GM10847 (cell line): ENCODE data around the gene EBI3.

Experiments
- POLR2A ChIP-seq: IDR thresholded peaks from 2 replicates; pipeline ENCODE4 v1.6.1; 2011; ENCODE audit not compliant: insufficient read length; ENCODE audit errors: extremely low read depth

Gene EBI3

DNA sequence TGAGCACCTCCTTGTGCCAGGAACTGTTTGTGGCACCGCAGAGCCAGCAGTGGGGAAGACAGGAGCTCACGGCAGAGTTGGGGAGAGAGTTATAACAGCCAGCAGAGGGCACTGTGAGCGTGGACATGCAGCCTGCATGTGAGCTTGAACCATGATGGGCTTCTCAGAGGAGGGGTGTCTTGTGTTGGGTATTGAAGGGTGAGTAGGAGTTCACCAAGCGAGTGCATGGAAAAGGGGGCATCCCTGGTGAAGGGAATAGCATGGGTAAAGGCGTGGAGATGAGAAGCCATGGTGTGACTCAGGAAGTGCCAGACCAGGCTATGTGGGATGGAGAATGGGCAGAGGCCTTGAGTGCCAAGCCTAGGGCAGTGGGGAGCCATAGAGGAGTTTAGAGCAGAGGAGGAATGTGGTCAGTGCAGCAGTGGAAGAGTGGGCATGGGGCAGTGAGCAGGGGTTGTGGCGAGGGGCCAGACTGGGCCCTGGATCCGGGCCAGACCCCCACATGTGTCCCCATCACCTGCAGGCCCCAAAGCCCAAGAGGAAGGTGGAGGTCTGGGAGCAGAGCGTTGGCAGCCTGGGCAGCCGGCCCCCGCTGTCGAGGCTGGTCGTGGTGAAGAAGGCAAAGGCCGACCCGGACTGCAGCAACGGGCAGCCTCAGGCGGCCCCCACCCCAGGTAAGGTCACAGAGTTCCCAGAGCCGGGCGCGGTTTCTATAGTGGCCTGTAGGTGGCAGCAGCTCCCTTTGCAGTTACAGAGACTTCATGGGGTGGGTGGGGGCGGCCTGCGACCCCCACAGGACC, 38.0 kb downstream of the EBI3 start:
- TF ChIP-seq POLR2A: no peak

GRCh38 chr19:4267901-4268815, 38.8 kb downstream of the EBI3 start:
- no peak for TF ChIP-seq POLR2A

DNA sequence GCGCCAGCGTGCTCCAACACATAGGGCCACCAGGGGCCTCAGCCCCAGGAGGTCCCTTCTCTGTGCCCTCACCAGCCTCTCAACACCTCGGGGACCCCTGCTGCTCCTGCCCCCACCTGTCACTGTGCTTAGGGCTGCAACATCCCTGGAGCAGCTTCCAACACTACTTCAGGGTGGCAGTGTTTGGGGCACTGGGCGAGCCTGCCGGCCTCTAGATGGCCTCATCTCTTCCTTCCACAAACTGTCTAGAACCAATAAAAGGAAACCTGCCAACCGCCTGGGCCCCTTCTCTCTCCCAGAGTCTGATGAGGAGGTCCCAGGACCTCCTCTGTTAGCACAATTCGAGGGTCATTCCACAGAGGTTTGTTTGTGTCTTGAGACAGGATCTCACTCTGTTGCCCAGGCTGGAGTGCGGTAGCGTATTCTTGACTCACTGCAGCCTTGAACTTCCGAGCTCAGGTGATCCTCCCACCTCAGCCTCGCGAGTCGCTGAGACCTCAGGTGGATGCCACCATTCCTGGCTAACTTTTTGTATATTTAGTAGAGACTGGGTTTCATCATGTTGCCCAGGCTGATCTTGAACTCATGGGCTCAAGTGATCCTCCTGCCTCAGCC, 39.6 kb downstream of the EBI3 start:
- TF ChIP-seq POLR2A: no peak

- no peak for TF ChIP-seq POLR2A
Observed at GRCh38 chr19:4272894-4273293, 43.6 kb downstream of the EBI3 start.

DNA sequence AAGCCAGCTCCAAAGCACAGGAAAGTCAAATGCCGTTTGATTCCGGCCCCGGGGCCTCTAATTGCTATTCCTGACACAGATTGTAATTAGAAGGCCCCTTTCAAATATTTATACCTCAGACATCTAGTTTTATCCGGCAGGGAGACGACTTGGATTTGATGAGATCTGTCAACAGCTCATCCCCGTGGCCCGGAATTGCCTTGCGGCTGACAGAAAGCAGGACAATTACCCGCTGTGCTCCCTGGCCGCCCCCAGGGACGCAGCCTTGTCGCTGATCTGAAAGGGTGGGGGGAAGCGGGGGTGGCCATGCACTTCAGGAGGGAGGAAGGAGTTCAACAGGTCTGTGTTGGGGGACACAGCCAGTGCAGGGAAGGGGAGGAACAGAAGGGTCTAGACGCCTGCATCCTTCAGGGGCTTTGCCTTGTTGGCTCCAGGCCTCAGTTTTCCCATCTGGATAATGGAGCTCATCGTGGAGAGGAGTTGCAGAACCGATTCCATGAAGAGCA, 47.9 kb downstream of the EBI3 start:
- TF ChIP-seq POLR2A: no peak

GRCh38 chr19:4278010-4278409, 48.7 kb downstream of the EBI3 start:
- TF ChIP-seq POLR2A: no peak

DNA sequence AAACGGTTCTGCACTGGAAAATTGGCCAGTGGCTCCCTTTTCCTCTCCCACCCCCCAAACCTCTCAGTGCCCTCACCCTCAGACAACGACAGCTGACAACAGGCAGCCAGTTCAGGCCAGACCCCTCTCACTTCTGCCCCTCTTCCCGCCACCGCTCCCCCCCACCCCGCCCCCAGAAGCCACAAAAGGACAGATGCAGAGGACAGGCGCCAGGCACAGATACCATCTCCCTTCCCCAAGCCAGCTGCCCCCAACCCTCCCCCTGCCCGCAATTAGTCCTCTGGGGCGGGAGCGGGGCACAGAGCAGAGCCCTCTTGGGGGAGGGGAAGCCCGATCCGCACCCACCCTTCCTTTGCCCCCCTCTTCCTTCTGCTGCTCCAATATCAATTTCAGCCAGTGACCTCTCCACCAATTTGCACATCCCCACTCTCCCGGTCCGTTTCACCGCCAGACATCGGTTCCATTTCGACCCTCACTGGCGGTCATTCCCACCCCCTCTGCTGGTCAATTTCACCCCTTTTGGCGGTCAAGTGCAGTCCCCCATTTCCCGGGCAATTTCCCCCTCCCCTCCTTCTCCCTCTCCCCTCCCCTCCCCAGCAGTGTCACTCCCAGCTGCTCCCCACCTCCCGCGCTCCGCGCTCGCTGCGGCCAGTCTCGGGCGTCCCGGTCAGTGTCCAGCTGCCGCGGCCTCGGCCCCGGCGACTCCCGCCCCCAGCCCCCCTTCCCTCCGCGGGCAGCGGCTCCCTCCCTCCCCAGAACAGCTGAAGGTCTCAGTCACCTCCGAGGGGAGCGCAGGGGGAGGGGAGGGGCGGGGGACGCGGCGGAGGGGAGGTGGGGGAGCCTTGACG, 49.3 kb downstream of the EBI3 start, which contains the start of gene SHD:
TSS of gene SHD (plus strand) at position 848 of the 848 bp plus-strand sequence. CDS start 798 bp downstream, outside the sequence.
- TF ChIP-seq POLR2A: no peak

DNA sequence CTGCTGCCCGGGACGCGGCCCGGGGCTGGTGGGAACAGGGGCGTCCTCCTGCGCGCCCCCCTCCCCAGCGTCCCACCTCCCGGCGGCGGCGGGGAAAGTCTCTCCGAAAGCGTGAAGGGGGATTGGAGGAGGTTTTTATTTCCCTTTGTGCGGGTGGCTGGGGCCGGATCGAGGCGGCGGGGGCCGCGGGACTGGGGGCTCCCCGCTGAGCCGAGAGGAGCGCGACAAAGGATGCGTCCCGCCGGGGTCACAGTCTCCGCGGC, 49.9 kb downstream of the EBI3 start:
- no peak for TF ChIP-seq POLR2A

DNA sequence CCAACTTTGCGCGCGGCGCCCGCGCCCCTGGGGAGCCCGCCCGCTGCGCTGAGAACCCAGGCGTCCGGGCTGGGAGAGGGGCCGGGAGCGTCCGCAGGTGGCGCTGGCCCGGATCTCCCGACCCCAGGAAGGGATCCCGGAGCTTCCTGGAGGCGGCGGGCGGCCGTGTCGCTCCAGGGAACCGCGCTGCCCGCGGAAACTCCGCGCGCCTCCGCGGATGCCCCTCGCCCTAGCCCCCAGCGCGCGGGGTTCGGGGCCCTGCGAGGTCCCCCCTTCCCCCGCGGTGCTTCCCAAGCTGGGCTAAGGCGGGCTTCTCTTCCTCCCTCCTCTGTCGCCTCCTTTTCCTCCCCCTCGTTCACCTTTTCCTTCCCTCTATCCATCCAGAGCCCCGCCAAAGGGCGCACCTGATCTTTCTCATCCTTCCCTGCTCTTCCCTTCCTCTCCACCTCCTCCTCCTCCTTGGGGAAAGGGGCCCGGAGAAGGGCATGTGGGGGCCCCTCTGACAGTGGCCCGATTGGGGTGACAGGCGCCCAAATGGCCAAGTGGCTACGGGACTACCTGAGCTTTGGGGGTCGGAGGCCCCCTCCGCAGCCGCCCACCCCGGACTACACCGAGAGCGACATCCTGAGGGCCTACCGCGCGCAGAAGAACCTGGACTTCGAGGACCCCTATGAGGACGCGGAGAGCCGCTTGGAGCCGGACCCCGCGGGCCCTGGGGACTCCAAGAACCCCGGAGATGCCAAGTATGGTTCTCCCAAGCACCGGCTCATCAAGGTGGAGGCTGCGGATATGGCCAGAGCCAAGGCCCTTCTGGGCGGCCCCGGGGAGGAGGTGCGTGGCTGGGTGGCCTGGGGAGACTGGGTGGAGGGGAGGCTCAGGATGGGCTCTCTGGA, 50.5 kb downstream of the EBI3 start:
- TF ChIP-seq POLR2A: no peak

DNA sequence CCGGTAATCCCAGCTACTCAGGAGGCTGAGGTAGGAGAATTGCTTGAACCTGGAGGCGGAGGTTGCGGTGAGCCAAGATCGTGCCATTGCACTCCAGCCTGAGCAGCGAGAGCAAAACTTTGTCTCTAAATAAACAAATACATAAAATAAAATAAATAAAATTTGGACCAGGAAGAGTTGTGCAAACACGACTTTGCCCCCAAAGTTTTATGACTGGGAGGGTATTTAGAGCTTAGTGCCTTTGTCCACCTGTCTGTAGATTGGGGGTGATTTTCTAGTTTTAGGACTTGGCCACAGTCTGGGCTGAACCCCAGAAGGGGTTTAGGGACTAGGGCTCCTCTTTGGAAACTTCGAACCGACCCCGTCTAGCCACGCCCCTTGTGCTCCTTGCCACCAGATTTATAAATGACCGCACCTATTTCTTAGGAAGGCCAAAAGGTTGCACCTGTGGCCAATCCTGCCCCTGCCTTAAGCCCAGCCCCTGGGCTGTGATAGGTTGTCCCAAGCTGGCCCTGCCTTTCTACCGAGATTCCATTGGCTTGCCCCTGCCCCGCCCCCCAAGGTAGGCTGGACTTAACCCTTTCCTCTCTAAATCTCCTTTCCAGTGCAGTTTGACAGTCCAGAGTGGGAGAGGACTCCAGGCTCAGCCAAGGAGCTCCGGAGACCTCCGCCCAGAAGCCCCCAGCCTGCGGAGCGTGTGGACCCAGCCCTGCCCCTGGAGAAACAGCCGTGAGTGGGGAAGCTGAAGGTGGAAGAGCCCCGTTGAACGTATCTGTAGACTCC, 55.0 kb downstream of the EBI3 start:
- no peak for TF ChIP-seq POLR2A

GRCh38 chr19:4284974-4285373, 55.7 kb downstream of the EBI3 start:
- TF ChIP-seq POLR2A: no peak
